ENCODE data around the gene ETFA.
"Not testable (repeated sequence)": the region's sequence is repeated elsewhere in the genome, so short reads cannot be mapped to it uniquely, and the experiment has no call there.

DNA sequence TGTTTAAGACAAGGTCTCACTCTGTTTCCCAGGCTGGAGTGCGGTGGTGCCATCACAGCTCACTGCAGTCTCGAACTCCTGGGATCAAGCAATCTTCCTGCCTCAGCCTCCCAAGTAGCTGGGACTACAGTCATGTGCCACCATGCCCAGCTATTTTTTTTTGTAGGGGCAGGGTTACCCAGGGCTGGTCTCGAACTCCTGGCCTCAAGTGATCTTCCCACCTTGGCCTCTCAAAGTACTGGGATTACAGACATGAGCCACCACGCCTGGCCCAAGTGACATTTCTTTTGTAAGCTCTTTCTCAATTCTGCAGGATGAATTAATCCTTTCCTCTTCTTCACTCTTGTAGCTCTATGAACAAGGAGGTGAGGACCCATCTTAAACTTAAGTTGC, 1.9 kb upstream of the ETFA start:
- TF ChIP-seq CTCF, POLR2A (IDR thresholded peaks at IDR 0.05): not testable (repeated sequence)

Measured in thyroid gland (tissue), 4 donors.